Activated naive CD8-positive, alpha-beta T cell treated with anti-CD3 and anti-CD28 coated beads, Interleukin-2, amount 10 ng/mL, durations not matched to agents 7 days and 5 days (primary cell): Measurements from ENCODE around the gene HOXD12. TPM values are rescaled to one million over a fixed set of nuclear protein-coding genes. Genes with fewer than 3 reads are reported as not detected.
A peak's percentile ranks its signal among the peaks of the same experiment; 100 is the strongest.

Source experiments
- ATAC-seq: fragments of 150-1000 bp; cut with Tn5 transposase; one replicate; pipeline ENCODE4 v1.10.0; 2021; ENCODE audit warnings: low read depth, moderate library complexity
- POLR2A ChIA-PET: fragments of 350-600 bp; sonication (Branson Sonifier 250); formaldehyde crosslinking; loops from one replicate; lab custom pipeline; 2021; ENCODE audit warnings: antibody characterized with exemption; lab: Charles Lee
- DNase-seq: peaks from one replicate; pipeline ENCODE4 v3.0.0; 2021
- H3K27ac Mint-ChIP-seq: one replicate; pipeline ENCODE4 v1.8.0; 2022; ENCODE audit warnings: mild to moderate bottlenecking, mixed read lengths
- H3K27me3 Mint-ChIP-seq: one replicate; pipeline ENCODE4 v1.8.0; 2022; ENCODE audit warnings: mild to moderate bottlenecking, moderate library complexity, mixed read lengths
- H3K36me3 Mint-ChIP-seq: one replicate; pipeline ENCODE4 v1.8.0; 2021; ENCODE audit warnings: mild to moderate bottlenecking, mixed read lengths
- H3K4me1 Mint-ChIP-seq: one replicate; pipeline ENCODE4 v1.8.0; 2021; ENCODE audit warnings: mixed read lengths
- H3K4me3 Mint-ChIP-seq: one replicate; pipeline ENCODE4 v1.8.0; 2022; ENCODE audit warnings: mild to moderate bottlenecking, moderate library complexity, mixed read lengths
- H3K9me3 Mint-ChIP-seq: one replicate; pipeline ENCODE4 v1.8.0; 2021; ENCODE audit warnings: mixed read lengths
- total RNA-seq, 2 experiments: library from RNA; stranded (reverse); gene quantifications; one replicate each; pipeline ENCODE4 v1.2.3, GENCODE V29; 2021

HOXD12 gene, protein sequence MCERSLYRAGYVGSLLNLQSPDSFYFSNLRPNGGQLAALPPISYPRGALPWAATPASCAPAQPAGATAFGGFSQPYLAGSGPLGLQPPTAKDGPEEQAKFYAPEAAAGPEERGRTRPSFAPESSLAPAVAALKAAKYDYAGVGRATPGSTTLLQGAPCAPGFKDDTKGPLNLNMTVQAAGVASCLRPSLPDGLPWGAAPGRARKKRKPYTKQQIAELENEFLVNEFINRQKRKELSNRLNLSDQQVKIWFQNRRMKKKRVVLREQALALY
- total RNA-seq: not detected

DNA sequence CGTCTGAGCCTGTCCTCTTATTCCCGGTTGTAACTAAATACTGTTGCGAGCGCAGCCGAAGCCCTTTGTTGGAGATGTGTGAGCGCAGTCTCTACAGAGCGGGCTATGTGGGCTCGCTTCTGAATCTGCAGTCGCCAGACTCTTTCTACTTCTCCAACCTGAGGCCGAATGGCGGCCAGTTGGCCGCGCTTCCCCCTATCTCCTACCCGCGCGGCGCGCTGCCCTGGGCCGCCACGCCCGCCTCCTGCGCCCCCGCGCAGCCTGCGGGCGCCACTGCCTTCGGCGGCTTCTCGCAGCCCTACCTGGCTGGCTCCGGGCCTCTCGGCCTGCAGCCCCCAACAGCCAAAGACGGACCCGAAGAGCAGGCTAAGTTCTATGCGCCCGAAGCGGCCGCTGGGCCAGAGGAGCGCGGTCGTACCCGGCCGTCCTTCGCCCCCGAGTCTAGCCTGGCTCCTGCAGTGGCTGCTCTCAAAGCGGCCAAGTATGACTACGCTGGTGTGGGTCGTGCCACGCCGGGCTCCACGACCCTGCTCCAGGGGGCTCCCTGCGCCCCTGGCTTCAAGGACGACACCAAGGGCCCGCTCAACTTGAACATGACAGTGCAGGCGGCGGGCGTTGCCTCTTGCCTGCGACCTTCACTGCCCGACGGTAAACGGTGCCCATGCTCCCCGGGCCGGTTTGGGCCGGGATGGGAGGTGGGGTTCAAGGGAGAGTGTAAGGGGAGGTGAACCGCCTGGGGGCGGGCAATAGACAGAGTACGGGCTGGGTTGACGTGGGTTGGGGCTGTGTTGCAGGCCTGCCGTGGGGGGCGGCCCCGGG lies at the start of gene HOXD12:
Gene HOXD12 (plus strand): TSS at position 68 of the 819 bp plus-strand sequence. CDS start 7 bp downstream, at position 75.
- no peak within 1 kb of the TSS for H3K4me3 Mint-ChIP-seq
- peaks cover 97% of the 10 kb centered on the region for H3K27me3 Mint-ChIP-seq
- no peak for DNase-seq
- H3K27ac Mint-ChIP-seq: peak within 1 kb of the TSS; percentile 9
- POLR2A ChIA-PET: no interaction called here
- H3K4me1 Mint-ChIP-seq: peaks cover 14% of the 10 kb centered on the region
- no peak for ATAC-seq
- no peaks in the 10 kb centered on the region for H3K36me3 Mint-ChIP-seq
- H3K9me3 Mint-ChIP-seq: no peaks in the 10 kb centered on the region

DNA sequence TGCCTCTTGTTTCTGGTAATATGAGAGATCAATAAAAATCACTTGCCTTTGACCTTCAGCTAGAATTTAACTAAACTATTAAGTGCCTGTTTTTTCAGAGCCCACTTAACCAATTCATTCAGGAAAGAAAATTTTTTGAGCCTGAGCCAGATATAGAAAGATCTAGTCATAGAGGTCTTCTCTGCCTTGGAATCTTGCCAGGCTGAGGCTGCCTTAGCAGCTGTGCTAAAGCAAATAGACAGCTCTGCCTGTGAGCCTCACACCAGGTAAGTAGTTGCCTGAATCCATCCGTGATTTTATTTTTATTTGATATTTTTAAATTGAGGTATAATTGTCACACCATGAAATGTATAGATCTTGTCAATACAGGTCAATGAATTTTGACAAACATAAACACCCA lies 43.2 kb upstream of the HOXD12 start:
- DNase-seq (no peak), ATAC-seq (no peak)
- Mint-ChIP-seq H3K27me3 (peaks cover 12% of the 10 kb centered on the region), H3K27ac (no peak overlapping the region), H3K4me3 (no peak overlapping the region), H3K4me1 (no peaks in the 10 kb centered on the region), H3K9me3 (no peaks in the 10 kb centered on the region), H3K36me3 (no peaks in the 10 kb centered on the region)
- POLR2A ChIA-PET: no interaction called here

DNA sequence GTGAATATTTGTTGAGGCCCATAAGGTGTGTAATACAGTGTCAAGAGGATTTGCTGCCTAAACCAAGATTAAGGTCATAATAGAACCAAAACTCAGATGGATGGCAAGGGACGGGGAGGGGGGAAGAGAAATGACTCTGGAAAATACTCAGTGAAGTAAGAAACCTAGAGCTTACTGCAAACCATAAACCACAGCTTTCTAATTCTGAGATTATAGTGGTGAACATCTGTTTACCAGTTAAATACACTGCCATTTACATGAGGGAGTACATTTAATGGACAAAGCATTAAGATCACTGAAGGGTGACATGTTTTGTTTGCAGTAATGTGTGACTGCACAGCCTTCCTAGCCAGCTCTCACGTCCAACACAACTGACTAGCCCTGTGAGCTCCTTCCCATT lies 35.6 kb upstream of the HOXD12 start:
- Mint-ChIP-seq H3K9me3 (no peaks in the 10 kb centered on the region), H3K27me3 (peaks cover 67% of the 10 kb centered on the region), H3K36me3 (no peaks in the 10 kb centered on the region), H3K27ac (no peak overlapping the region), H3K4me1 (peaks cover 5% of the 10 kb centered on the region), H3K4me3 (no peak overlapping the region)
- ATAC-seq (no peak), DNase-seq (no peak)
- POLR2A ChIA-PET: no interaction called here

DNA sequence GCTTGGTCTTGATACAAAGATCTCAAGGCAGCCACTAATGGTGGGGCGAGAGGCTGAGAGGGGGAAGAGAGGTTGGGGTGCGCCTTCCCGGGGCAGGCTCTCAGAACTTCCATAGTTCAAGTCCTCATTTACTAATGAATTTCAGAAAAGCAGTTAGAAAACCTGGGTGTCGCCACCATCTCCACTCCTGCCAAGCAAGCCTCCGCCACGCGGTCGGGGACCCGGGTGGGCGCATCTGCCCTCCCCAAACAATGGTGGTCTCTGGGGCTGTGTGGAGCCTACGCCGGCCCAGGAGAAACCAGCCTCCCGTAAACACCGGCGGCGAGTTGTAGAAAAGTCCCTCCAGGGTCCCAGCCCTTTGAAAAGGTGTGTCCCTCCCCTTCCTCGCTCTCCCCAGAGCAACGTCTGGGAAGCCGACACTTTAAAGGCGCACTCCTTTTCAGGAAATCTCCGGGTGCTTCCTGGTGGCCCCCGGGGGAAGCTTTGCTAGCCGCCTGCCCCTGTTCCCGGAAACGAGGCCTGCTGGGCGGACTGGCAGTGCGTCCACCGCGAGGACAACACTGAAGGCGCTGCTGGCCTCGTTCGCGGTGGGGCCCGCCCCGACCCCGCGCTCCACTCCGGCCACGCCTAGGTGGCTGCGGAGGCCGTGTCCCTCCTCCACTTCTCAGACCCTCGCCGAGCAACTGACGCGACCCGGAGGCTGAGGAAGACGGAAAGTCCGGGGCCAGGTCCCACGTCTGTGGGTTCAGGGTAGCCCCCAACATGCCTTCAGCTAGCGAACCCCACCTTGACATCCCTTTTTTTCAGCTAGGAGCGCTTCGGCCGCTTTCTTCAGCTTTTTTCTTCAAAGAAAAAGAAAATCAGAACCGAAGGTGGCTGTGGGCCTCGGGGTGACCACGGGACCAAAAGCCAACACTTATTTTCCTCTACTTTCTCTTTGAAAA lies 32.7 kb upstream of the HOXD12 start:
- H3K36me3 Mint-ChIP-seq: no peaks in the 10 kb centered on the region
- peaks cover 5% of the 10 kb centered on the region for H3K4me1 Mint-ChIP-seq
- H3K9me3 Mint-ChIP-seq: no peaks in the 10 kb centered on the region
- no peak for ATAC-seq
- DNase-seq: no peak
- peak overlapping the region; percentile 38 for H3K4me3 Mint-ChIP-seq
- peaks cover 87% of the 10 kb centered on the region for H3K27me3 Mint-ChIP-seq
- no peak overlapping the region for H3K27ac Mint-ChIP-seq
- POLR2A ChIA-PET: no interaction called here

DNA sequence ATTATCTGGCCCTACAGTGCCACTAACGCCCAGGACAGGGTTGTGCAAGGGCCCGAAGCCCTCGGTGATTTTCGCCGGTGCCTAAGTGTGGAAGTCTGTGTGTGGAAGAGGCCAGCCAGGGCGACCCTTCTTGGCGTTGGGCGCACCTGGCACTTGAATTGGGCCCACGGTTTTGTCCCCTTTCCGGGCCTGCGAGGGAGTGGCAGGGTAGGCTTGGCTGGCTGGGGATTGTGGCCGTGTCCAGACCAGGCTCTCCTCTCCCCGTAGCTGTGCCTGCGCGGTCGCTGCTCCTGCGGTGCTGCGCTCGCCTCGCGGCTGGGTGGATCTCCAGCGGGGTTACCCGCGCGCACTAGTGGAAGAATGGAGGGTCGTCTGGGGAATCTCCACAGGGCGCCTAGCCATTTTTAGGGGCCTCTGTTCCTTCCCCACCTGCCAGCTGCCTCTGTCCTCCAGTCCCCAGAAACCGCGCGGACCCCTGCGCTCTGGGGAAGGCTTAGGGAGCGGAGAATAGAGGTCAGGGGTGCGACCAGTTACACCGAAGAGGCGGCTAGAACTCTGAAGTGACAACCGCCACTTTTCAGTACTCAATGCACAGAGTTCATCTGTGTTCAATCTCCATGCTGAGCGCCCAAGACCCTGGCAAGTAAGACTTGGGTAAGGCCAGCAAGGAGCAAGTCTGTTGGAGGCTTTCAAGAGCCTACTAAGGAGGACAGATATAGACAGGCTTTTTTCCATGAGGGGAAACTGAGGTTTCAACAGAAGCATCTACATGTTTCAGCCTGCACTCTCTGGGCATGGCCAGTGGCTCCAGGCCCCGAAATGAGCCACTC lies 31.8 kb upstream of the HOXD12 start:
- Mint-ChIP-seq H3K4me3 (peak overlapping the region; percentile 38), H3K27ac (no peak overlapping the region), H3K27me3 (peaks cover 87% of the 10 kb centered on the region), H3K4me1 (peaks cover 5% of the 10 kb centered on the region), H3K9me3 (no peaks in the 10 kb centered on the region), H3K36me3 (no peaks in the 10 kb centered on the region)
- DNase-seq (no peak), ATAC-seq (no peak)
- POLR2A ChIA-PET: no interaction called here

DNA sequence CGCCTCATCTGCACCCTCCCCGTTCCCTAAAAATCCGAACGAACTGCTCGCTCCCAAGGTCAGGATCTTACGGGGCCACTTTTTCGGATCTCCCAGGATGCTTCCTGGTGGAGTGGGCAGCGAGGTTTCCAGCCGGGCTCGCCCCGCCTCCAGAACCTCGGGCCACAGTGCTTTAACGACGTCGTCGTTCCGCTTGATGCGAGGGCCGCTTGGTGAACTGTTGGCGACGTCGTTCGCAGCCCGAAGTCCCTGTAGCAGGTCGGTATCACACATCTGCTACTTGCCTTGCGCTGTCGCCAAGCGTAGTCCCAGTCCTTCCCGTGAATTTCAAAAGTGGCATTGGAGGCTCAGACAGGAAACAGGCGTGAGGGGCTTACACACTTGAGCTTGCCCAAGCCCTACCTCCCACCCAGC lies 31.2 kb upstream of the HOXD12 start:
- Mint-ChIP-seq H3K4me1 (peaks cover 5% of the 10 kb centered on the region), H3K4me3 (no peak overlapping the region), H3K27me3 (peaks cover 89% of the 10 kb centered on the region), H3K36me3 (no peaks in the 10 kb centered on the region), H3K9me3 (no peaks in the 10 kb centered on the region), H3K27ac (no peak overlapping the region)
- DNase-seq (no peak), ATAC-seq (no peak)
- POLR2A ChIA-PET: no interaction called here

DNA sequence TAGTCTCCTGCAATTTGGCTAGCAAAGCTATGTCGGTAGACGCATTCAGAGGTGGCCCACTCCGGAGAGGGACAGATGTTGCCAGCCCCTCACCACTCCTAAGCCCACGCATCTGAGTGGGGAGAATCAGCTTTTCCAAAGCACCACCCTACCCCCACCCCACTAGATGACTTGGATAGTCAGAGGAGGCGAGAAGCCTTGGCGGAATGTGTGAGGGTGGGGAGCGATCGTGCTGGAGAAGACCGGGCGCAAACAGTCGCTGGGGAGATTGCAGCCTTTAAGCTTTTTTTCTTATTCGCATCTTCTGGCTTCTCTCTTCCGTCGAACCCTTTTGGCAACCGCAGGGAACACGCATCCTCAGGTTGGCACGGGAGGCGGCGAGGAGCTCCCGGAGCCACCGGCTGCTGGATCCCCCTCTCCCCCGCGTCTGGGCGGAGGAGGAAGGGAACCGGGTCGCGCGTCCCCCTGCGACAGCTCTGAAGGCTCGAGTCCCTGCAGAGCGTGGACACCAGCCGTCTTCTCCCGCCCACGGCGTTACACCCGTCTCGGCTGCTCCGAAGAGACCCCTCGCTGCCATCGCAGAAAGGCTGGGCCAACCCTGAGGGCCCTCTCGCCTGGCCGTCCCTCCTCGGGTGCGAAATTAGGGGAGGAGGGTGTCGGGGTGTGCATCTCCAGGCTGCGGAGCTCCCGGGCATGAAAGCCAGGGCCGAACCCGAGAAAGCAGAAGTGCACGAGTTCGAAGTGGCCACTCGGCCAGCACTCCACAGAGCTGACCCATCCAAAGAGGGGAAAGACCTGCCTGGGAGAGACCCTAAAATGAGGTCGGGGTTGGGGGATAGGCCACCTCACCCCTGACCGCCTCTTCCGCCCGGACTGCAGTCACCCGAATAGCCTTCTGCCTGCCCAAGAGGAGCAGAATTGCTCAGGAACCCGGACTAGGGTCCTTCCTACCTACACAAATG lies 28.0 kb upstream of the HOXD12 start:
- H3K36me3 Mint-ChIP-seq: no peaks in the 10 kb centered on the region
- POLR2A ChIA-PET: no interaction called here
- no peak for ATAC-seq

DNA sequence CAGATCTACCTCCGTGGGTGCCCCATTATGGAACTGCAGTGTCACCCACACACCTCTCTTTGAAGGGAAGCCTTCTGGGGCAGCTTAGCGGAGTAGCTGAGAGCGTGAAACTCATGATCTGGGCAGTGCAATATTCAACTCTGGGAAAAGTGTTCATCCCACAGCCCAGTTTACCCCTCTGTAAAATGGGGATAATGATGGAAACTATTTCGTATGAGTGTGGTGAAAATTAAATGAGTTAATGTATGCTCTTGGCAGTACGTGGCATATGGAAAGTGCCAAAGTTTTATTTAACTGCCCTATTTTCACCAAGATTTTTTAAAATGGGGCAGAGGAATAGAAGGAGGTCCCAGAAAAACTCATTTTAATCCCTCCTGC lies 27.3 kb upstream of the HOXD12 start:
- H3K4me3 Mint-ChIP-seq: no peak overlapping the region
- peaks cover 3% of the 10 kb centered on the region for H3K4me1 Mint-ChIP-seq
- H3K27ac Mint-ChIP-seq: no peak overlapping the region
- no peak for ATAC-seq
- no peaks in the 10 kb centered on the region for H3K36me3 Mint-ChIP-seq
- peaks cover 95% of the 10 kb centered on the region for H3K27me3 Mint-ChIP-seq
- DNase-seq: no peak
- POLR2A ChIA-PET: no interaction called here
- peaks cover 1% of the 10 kb centered on the region for H3K9me3 Mint-ChIP-seq

More for the DNA sequence above, 28.0 kb upstream of the HOXD12 start:
- no peak overlapping the region for H3K4me3 Mint-ChIP-seq
- peaks cover 1% of the 10 kb centered on the region for H3K9me3 Mint-ChIP-seq
- H3K27me3 Mint-ChIP-seq: peaks cover 90% of the 10 kb centered on the region
- peaks cover 3% of the 10 kb centered on the region for H3K4me1 Mint-ChIP-seq
- no peak for DNase-seq
- H3K27ac Mint-ChIP-seq: no peak overlapping the region

DNA sequence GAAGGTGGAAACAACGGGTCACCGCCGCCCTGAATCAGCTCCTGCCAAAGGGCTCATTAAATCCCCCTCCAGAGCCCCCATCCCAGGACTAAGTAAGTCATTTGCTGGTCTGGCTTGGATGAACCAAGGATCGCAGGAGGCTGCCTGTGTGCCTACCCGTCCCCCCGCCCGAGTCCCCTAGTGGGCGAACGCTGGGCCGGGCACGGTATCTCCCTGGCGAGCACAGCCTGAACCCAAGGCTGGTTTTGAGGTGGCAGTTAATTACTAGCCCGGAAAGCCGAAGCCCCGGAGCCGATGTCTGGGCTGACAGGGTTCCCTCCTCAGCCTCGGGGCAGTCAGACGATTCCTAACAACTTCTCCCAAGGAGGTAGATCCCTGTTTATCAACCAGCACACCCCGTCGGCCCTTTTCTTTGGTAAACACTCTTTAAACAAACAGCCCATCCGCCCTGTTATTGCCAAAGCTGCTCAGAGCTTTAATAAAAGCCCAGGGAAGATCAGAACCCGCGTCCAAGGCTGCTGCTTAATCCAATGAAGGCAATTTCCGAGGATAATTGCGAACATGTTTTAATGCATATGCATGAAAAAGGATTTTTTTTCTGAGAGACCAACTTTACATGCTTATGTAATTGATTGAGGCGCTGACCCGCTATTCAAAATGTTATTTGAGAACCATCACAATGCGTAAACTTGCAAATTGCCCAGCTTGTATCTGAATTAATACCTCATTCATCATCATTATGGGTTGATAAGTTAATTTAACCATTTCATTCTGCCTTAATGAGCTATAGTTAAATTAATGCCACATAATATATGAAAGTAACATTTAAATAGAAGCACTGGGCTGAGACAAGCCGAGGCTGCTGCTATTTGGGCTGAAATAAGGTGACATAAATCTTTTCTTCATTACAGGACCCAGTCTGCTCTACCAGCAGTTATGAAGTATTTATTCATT lies 26.4 kb upstream of the HOXD12 start:
- ATAC-seq: no peak
- no peak for DNase-seq
- H3K4me1 Mint-ChIP-seq: peaks cover 3% of the 10 kb centered on the region
- H3K4me3 Mint-ChIP-seq: no peak overlapping the region
- H3K9me3 Mint-ChIP-seq: peaks cover 1% of the 10 kb centered on the region
- POLR2A ChIA-PET: no interaction called here
- H3K27me3 Mint-ChIP-seq: peaks cover 92% of the 10 kb centered on the region
- H3K27ac Mint-ChIP-seq: no peak overlapping the region
- H3K36me3 Mint-ChIP-seq: peaks cover under 1% of the 10 kb centered on the region

DNA sequence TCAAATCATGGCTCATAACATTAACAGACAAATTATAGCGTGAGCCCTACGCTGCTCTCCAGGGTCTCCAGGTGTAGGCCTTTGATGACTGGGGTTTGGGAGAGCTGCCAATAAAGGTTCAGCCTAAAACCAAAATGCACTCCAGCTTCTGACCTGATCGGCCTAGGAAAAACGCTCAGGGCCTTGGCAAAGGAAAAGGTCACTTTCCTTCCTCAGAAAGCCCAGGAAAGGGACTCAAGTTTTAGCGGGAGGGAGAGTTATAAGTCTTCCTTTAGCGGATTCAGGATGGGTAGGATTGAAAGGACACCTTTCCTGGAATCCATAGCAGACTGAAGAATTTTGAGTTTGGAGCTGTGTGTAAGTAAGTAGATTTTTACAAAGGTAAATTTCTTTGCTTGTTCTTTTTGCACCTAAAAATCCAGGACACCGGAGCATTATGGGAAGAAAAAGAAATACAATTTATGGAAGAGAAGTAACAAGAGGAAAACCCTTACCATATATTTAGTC lies 24.6 kb upstream of the HOXD12 start:
- peaks cover 10% of the 10 kb centered on the region for H3K9me3 Mint-ChIP-seq
- peaks cover 5% of the 10 kb centered on the region for H3K4me1 Mint-ChIP-seq
- POLR2A ChIA-PET: no interaction called here
- no peak overlapping the region for H3K27ac Mint-ChIP-seq
- H3K36me3 Mint-ChIP-seq: peaks cover 4% of the 10 kb centered on the region
- DNase-seq (no peak), ATAC-seq (no peak)
- peaks cover 90% of the 10 kb centered on the region for H3K27me3 Mint-ChIP-seq
- H3K4me3 Mint-ChIP-seq: no peak overlapping the region

DNA sequence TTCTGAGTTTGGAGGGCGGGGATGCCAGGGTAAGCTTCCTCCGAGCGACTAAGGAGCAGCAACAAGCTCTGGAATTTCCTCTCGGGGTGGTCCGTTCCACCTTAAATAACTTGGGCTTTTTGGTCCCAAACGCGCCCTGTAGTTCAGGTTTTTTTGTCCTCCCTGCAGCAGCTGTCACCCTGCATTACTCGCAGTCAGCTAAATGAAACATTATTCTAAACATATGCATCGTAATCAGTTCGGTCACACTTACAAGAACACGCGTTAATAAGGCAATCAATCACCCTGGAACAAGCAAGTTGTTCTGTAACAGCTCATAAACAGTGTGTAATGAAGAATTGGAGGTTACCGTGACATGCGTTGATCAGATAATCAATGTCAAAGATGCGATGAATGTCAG lies 24.1 kb upstream of the HOXD12 start:
- H3K4me3 Mint-ChIP-seq: no peak overlapping the region
- peaks cover 5% of the 10 kb centered on the region for H3K4me1 Mint-ChIP-seq
- peaks cover 4% of the 10 kb centered on the region for H3K36me3 Mint-ChIP-seq
- peaks cover 10% of the 10 kb centered on the region for H3K9me3 Mint-ChIP-seq
- peaks cover 85% of the 10 kb centered on the region for H3K27me3 Mint-ChIP-seq
- DNase-seq (no peak), ATAC-seq (no peak)
- H3K27ac Mint-ChIP-seq: no peak overlapping the region
- POLR2A ChIA-PET: no interaction called here
